GM12892 (cell line): ENCODE measurements around the gene TMEM147.

Experiments
- POLR2A ChIP-seq: IDR thresholded peaks from 2 replicates; pipeline ENCODE4 v1.6.1; 2011; ENCODE audit warnings: low read depth, low read length, control low read depth
- TAF1 ChIP-seq: IDR thresholded peaks from 2 replicates; pipeline ENCODE4 v1.6.1; 2011; ENCODE audit warnings: low read depth, mild to moderate bottlenecking, control low read depth, low read length, borderline replicate concordance

DNA sequence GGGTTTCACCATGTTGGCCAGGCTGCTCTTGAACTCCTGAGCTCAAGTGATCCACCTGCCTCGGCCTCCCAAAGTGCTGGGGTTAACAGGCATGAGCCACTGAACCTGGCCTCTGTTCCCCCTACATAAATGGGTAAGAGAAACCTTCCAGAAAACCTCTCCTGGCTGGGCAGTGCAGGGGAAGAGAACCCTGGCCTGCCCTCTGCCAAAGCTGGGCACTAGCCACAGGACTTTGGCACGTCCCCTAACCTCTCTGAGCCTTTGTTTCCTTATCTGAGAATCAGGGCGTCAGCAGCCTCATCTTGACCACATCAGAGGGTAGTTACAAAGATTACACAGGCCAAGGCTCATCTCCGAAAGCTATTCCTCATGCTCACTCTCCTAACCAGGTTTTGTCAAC, 19.6 kb upstream of the TMEM147 start:
- TF ChIP-seq POLR2A (no peak), TAF1 (no peak)
